Neural progenitor cell (in vitro differentiated cells): ENCODE results near the gene SLC7A6. TPM values are rescaled to one million over a fixed set of nuclear protein-coding genes. Genes with fewer than 3 reads are reported as not detected.

Experiments
- DNase-seq: peaks from one replicate; pipeline ENCODE4 v3.0.0-alpha.2; 2016; ENCODE audit warnings: low spot score
- H2AFZ ChIP-seq: fragments of 200-600 bp; sonication (generic); replicated peaks from 2 replicates; pipeline ENCODE4 v1.6.1; 2016; ENCODE audit warnings: antibody characterized with exemption
- H3F3A ChIP-seq: fragments of 200-600 bp; sonication (generic); 2 replicates; pipeline ENCODE4 v1.6.1; 2016; ENCODE audit warnings: antibody characterized with exemption, low read depth
- H3K27ac ChIP-seq: fragments of 200-600 bp; sonication (generic); 2 replicates; pipeline ENCODE4 v1.5.1; 2016; ENCODE audit warnings: mild to moderate bottlenecking
- H3K27me3 ChIP-seq: fragments of 200-600 bp; sonication (generic); 2 replicates; pipeline ENCODE4 v1.6.1; 2016; ENCODE audit warnings: mild to moderate bottlenecking, moderate library complexity
- H3K36me3 ChIP-seq: fragments of 200-600 bp; sonication (generic); 2 replicates; pipeline ENCODE4 v1.5.1; 2016
- H3K4me1 ChIP-seq: fragments of 200-600 bp; sonication (generic); 2 replicates; pipeline ENCODE4 v1.6.1; 2016; ENCODE audit warnings: mixed run types
- H3K4me2 ChIP-seq: fragments of 200-600 bp; sonication (generic); 2 replicates; pipeline ENCODE4 v1.6.1; 2016
- H3K4me3 ChIP-seq: fragments of 200-600 bp; sonication (generic); 2 replicates; pipeline ENCODE4 v1.5.1; 2016
- H3K79me2 ChIP-seq: fragments of 200-600 bp; sonication (generic); 2 replicates; pipeline ENCODE4 v1.6.1; 2016; ENCODE audit warnings: low read depth
- H3K9ac ChIP-seq: fragments of 200-600 bp; sonication (generic); 2 replicates; pipeline ENCODE4 v1.6.1; 2016
- H3K9me3 ChIP-seq: fragments of 200-600 bp; sonication (generic); 2 replicates; pipeline ENCODE4 v1.5.1; 2016; ENCODE audit warnings: low read depth
- H4K20me1 ChIP-seq: fragments of 200-600 bp; sonication (generic); 2 replicates; pipeline ENCODE4 v1.6.1; 2016; ENCODE audit warnings: low read depth
- H3K27ac Mint-ChIP-seq: 3 replicates; pipeline ENCODE4 v1.8.0; 2021; ENCODE audit warnings: mixed read lengths
- H3K27me3 Mint-ChIP-seq: 2 replicates; pipeline ENCODE4 v1.8.0; 2022; ENCODE audit warnings: low read depth, mild to moderate bottlenecking, inconsistent platforms, moderate library complexity, mixed read lengths; ENCODE audit not compliant: insufficient read depth
- H3K36me3 Mint-ChIP-seq: 3 replicates; pipeline ENCODE4 v1.8.0; 2021; ENCODE audit warnings: mixed read lengths
- H3K4me1 Mint-ChIP-seq: 3 replicates; pipeline ENCODE4 v1.8.0; 2021; ENCODE audit warnings: mixed read lengths
- H3K4me3 Mint-ChIP-seq: 3 replicates; pipeline ENCODE4 v1.8.0; 2021; ENCODE audit warnings: mild to moderate bottlenecking, moderate library complexity, mixed read lengths
- H3K9me3 Mint-ChIP-seq: 3 replicates; pipeline ENCODE4 v1.8.0; 2020; ENCODE audit warnings: mixed read lengths
- EZH2 ChIP-seq: fragments of 200-600 bp; sonication (generic); IDR thresholded peaks from 2 replicates; pipeline ENCODE4 v1.6.1; 2017; ENCODE audit warnings: antibody characterized with exemption, mild to moderate bottlenecking, moderate library complexity
- EZH2phosphoT487 ChIP-seq: fragments of 200-600 bp; sonication (generic); IDR thresholded peaks from 2 replicates; pipeline ENCODE4 v1.6.1; 2017; ENCODE audit warnings: antibody characterized with exemption
- total RNA-seq: library from RNA; depleted of rRNA; stranded (reverse); fragments of >200 nt; gene quantifications from 2 replicates; pipeline ENCODE4 v1.2.3, GENCODE V29; 2015; ENCODE audit warnings: low replicate concordance
- TF ChIP-seq, protein P1 (sequence below): fragments of 200-600 bp; sonication (generic); IDR thresholded peaks from 2 replicates; pipeline ENCODE4 v1.5.1; 2017; ENCODE audit warnings: antibody characterized with exemption, mild to moderate bottlenecking

The SLC7A6 gene
- total RNA-seq, 1 donor from 2014 or later: 5.6 TPM

DNA sequence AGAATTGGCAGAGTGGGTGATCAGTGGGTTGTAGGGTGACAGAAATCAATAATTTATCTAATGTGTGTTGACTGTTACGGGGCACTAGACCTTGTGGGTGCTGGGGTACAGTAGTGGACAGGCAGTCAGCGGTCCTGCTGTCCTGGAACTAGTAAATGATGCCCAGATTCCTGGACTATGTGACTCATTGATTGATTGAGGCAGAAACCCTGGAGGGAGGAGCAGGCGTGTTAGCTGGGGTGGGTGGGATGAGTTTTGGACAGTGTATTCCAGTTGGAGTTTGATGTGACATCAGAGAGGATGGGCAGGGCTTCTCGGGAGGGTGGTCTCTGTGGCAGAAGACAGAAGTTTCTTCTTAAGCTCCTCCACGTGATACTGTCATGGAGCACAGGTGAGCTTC lies 70.8 kb downstream of the SLC7A6 start:
- H3K4me1 Mint-ChIP-seq: peaks cover 2% of the 10 kb centered on the region
- Histone ChIP-seq H3K79me2 (no peaks in the 10 kb centered on the region), H3F3A (no peaks in the 10 kb centered on the region), H3K36me3 (no peaks in the 10 kb centered on the region), H3K4me2 (no peak overlapping the region), H2AFZ (no peak overlapping the region), H3K4me1 (no peaks in the 10 kb centered on the region), H3K27ac (no peak overlapping the region), H3K4me3 (no peak overlapping the region), H3K9ac (no peak overlapping the region), H3K9me3 (no peaks in the 10 kb centered on the region), H4K20me1 (peaks cover 3% of the 10 kb centered on the region), H3K27me3 (no peaks in the 10 kb centered on the region)
- DNase-seq: no peak
- H3K4me3 Mint-ChIP-seq: no peak overlapping the region
- peaks cover 2% of the 10 kb centered on the region for H3K27me3 Mint-ChIP-seq
- H3K27ac Mint-ChIP-seq: peak overlapping the region; percentile 8
- H3K9me3 Mint-ChIP-seq: no peaks in the 10 kb centered on the region
- peaks cover 19% of the 10 kb centered on the region for H3K36me3 Mint-ChIP-seq
- TF ChIP-seq, protein P1, sequence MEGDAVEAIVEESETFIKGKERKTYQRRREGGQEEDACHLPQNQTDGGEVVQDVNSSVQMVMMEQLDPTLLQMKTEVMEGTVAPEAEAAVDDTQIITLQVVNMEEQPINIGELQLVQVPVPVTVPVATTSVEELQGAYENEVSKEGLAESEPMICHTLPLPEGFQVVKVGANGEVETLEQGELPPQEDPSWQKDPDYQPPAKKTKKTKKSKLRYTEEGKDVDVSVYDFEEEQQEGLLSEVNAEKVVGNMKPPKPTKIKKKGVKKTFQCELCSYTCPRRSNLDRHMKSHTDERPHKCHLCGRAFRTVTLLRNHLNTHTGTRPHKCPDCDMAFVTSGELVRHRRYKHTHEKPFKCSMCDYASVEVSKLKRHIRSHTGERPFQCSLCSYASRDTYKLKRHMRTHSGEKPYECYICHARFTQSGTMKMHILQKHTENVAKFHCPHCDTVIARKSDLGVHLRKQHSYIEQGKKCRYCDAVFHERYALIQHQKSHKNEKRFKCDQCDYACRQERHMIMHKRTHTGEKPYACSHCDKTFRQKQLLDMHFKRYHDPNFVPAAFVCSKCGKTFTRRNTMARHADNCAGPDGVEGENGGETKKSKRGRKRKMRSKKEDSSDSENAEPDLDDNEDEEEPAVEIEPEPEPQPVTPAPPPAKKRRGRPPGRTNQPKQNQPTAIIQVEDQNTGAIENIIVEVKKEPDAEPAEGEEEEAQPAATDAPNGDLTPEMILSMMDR: no peak
- TF ChIP-seq EZH2 (no peak), EZH2phosphoT487 (no peak)

DNA sequence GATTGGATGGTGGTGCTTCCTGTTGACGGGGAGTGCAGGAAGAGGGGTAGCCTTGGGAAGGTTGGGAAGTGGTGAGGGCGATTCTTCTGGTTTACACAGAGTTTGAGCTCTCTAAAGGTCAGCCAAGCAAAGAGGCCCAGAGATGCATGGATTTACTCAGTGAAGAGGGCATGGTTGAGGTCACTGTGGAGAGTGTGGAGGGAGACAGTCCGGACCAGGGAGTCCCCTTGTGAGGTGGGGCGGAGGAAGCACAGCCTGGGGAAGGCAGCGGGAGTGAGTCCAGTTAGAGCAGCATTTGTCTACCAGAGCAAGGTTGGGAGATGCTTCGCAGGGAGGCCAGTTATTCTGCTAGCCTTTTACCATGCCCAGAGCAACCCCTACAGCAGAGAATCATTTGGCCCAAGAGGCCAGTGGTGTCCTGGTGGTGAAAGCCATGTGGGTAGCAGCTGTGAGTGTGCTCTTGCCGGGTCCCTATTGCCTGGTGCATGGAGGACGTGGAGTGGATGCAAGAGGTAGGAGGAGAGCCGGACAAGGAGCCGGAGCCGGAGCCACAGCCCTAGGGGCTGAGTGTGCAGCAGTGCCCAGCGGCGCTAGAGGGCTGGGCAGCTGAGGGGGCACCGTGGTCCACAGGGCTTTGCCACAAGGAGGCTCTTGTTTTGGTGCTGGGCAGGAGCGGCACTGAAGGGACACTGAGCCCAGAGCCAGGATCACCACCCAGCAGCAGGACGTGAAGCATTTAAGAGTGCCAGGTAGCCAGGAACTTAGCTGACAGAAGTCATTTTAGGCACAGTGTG lies 74.2 kb downstream of the SLC7A6 start:
- no peak overlapping the region for H2AFZ ChIP-seq
- no peak overlapping the region for H3K4me3 ChIP-seq
- Mint-ChIP-seq H3K4me1 (no peaks in the 10 kb centered on the region), H3K27ac (peak overlapping the region; percentile 40), H3K36me3 (peaks cover 30% of the 10 kb centered on the region), H3K27me3 (peaks cover 2% of the 10 kb centered on the region), H3K4me3 (no peak overlapping the region), H3K9me3 (no peaks in the 10 kb centered on the region)
- no peak overlapping the region for H3K9ac ChIP-seq
- DNase-seq: no peak
- no peaks in the 10 kb centered on the region for H3F3A ChIP-seq
- no peaks in the 10 kb centered on the region for H3K9me3 ChIP-seq
- TF ChIP-seq EZH2 (no peak), EZH2phosphoT487 (no peak)
- TF ChIP-seq, protein P1: no peak
- H3K4me1 ChIP-seq: no peaks in the 10 kb centered on the region
- H3K27me3 ChIP-seq: no peaks in the 10 kb centered on the region
- no peak overlapping the region for H3K27ac ChIP-seq
- no peaks in the 10 kb centered on the region for H3K79me2 ChIP-seq
- H4K20me1 ChIP-seq: peaks cover 3% of the 10 kb centered on the region
- H3K36me3 ChIP-seq: no peaks in the 10 kb centered on the region
- H3K4me2 ChIP-seq: no peak overlapping the region

DNA sequence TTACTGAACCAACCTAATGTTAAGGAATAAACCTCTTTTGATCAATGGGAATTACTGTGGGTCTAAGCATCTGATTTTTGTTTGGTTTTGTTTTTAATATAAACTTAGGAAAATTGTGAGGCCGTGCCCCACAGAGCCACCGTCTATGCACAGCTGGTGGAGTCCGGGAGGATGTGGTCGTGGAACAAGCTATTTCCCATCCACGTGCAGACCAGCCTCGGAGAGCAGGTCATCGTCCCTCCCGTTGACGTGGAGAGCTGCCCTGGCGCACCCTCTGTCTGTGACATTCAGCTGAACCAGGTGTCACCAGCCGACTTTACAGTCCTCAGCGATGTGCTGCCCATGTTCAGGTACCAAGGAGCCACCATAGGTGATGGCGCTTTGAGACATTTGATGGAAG lies 74.9 kb downstream of the SLC7A6 start:
- Histone ChIP-seq H3K27me3 (no peaks in the 10 kb centered on the region), H3K9ac (no peak overlapping the region), H4K20me1 (peaks cover under 1% of the 10 kb centered on the region), H3K4me2 (no peak overlapping the region), H3K36me3 (no peaks in the 10 kb centered on the region), H2AFZ (no peak overlapping the region), H3K79me2 (no peaks in the 10 kb centered on the region), H3K4me3 (no peak overlapping the region), H3F3A (no peaks in the 10 kb centered on the region), H3K4me1 (no peaks in the 10 kb centered on the region), H3K27ac (no peak overlapping the region), H3K9me3 (no peaks in the 10 kb centered on the region)
- no peak overlapping the region for H3K27ac Mint-ChIP-seq
- no peaks in the 10 kb centered on the region for H3K4me1 Mint-ChIP-seq
- no peak overlapping the region for H3K4me3 Mint-ChIP-seq
- no peaks in the 10 kb centered on the region for H3K9me3 Mint-ChIP-seq
- DNase-seq: no peak
- peaks cover 2% of the 10 kb centered on the region for H3K27me3 Mint-ChIP-seq
- peaks cover 28% of the 10 kb centered on the region for H3K36me3 Mint-ChIP-seq
- TF ChIP-seq, protein P1: no peak
- no peak for TF ChIP-seq EZH2phosphoT487
- TF ChIP-seq EZH2: no peak
